Small intestine (tissue), 7 donors: ENCODE results near the gene CYP20A1. TPM values are rescaled to one million over a fixed set of nuclear protein-coding genes. Genes with fewer than 3 reads are reported as not detected.
"Not testable (repeated sequence)": the region's sequence is repeated elsewhere in the genome, so short reads cannot be mapped to it uniquely, and the experiment has no call there.

ENCODE experiments used
- DNase-seq, 2 donors: peaks; one replicate each; pipeline versions ENCODE4 v3.0.0 to v3.0.0-alpha.2; 2013
- FAIRE-seq: peaks from 2 replicates; lab custom pipeline; 2012; peaks lifted over from hg19 to GRCh38; lab: Jason Lieb, UNC
- H3K27ac ChIP-seq, 3 donors: one replicate each; pipeline ENCODE4 v1.5.1; 2013; ENCODE audit warnings: low read length in 2 of 3, mild to moderate bottlenecking in 2 of 3, control low read depth in 1 of 3, inconsistent platforms in 1 of 3, low read depth in 1 of 3, moderate library complexity in 1 of 3
- H3K27me3 ChIP-seq, 3 donors: one replicate each; pipeline ENCODE4 v1.6.1; 2013; ENCODE audit warnings: low read length in 3 of 3, inconsistent platforms in 1 of 3; ENCODE audit not compliant: control insufficient read depth in 3 of 3, insufficient read depth in 3 of 3
- H3K36me3 ChIP-seq, 3 donors: one replicate each; pipeline ENCODE4 v1.6.1; 2013; ENCODE audit warnings: low read length in 3 of 3, inconsistent platforms in 1 of 3, low read depth in 1 of 3, mild to moderate bottlenecking in 1 of 3, moderate library complexity in 1 of 3; ENCODE audit not compliant: control insufficient read depth in 3 of 3, insufficient read depth in 2 of 3
- H3K4me1 ChIP-seq, 3 donors: one replicate each; pipeline ENCODE4 v1.6.1; 2013; ENCODE audit warnings: low read length in 2 of 3, inconsistent platforms in 1 of 3, low read depth in 1 of 3, mild to moderate bottlenecking in 1 of 3, moderate library complexity in 1 of 3; ENCODE audit not compliant: control insufficient read depth in 3 of 3, insufficient read depth in 2 of 3
- H3K4me3 ChIP-seq, 3 donors: one replicate each; pipeline ENCODE4 v1.5.1; 2013; ENCODE audit warnings: low read length in 3 of 3, control low read depth in 1 of 3, inconsistent platforms in 1 of 3, low read depth in 1 of 3, mild to moderate bottlenecking in 1 of 3, moderate library complexity in 1 of 3
- H3K9me3 ChIP-seq, 2 donors: one replicate each; pipeline ENCODE4 v1.6.1; 2013; ENCODE audit warnings: low read depth in 1 of 2, low read length in 1 of 2; ENCODE audit not compliant: control insufficient read depth in 2 of 2, insufficient read depth in 1 of 2
- WGBS, 3 donors: extraction: QIAGEN DNeasy Blood & Tissue Kit; methylation state at CpG; one replicate each; pipeline ENCODE4 v1.1.7; 2013; 5-methylcytosine and 5-hydroxymethylcytosine counted together
- polyA plus RNA-seq, 4 donors: library from polyadenylated mRNA; stranded (reverse) in 3 of 4; unstranded in 1 of 4; fragments of 200-250 nt in 3 of 4; fragments of 120-200 nt in 1 of 4; gene quantifications; one replicate each; pipeline versions ENCODE4 v1.2.1 to v1.2.3, GENCODE V29; 2013
- donor health status: healthy with polysubstance abuse.
- donor health status: control.
- donor health status: control.
- donor health status: Bipolar disorder and iron deficiency.
- donor health status: healthy.

CYP20A1 gene
- polyA plus RNA-seq, 4 donors, result 4.0 to 17.9 (median 9.2) TPM

- no peak for DNase-seq
- 88 to 93% (median 89%) methylated on average over 4 of the region's 4 CpGs for WGBS, 3 donors
- Histone ChIP-seq H3K4me1 (no peaks in the 10 kb centered on the region), H3K9me3 (no peaks in the 10 kb centered on the region), H3K36me3 (peaks cover 0 to 6% (median 0%) of the 10 kb centered on the region in 3 donors), H3K4me3 (no peak overlapping the region), H3K27ac (no peak overlapping the region), H3K27me3 (no peaks in the 10 kb centered on the region)
- no peak for FAIRE-seq
These were observed 99.5 kb downstream of the CYP20A1 start for GRCh38 chr2:203338322-203338721.

- Histone ChIP-seq H3K4me1 (no peaks in the 10 kb centered on the region), H3K27me3 (no peaks in the 10 kb centered on the region), H3K4me3 (no peak overlapping the region), H3K9me3 (no peaks in the 10 kb centered on the region), H3K36me3 (peaks cover 0 to 11% (median 2%) of the 10 kb centered on the region in 3 donors), H3K27ac (no peak overlapping the region)
- WGBS, 3 donors, result 86 to 92% (median 92%) methylated on average over 6 of the region's 6 CpGs
- DNase-seq (no peak), FAIRE-seq (no peak)
These were observed 102.1 kb downstream of the CYP20A1 start for GRCh38 chr2:203340791-203341487.

- Histone ChIP-seq H3K4me1 (no peaks in the 10 kb centered on the region), H3K27me3 (no peaks in the 10 kb centered on the region), H3K9me3 (no peaks in the 10 kb centered on the region), H3K36me3 (peaks cover 0 to 8% (median 2%) of the 10 kb centered on the region in 3 donors), H3K27ac (no peak overlapping the region), H3K4me3 (no peak overlapping the region)
- no peak for FAIRE-seq
- no peak for DNase-seq
- 70 to 80% (median 78%) methylated on average over 2 of the region's 2 CpGs for WGBS, 3 donors
These were observed 103.0 kb downstream of the CYP20A1 start for GRCh38 chr2:203341741-203342310.

GRCh38 chr2:203342374-203342773 is 103.6 kb downstream of the CYP20A1 start:
- not testable (repeated sequence) for H3K27me3 ChIP-seq, FAIRE-seq, H3K9me3 ChIP-seq, H3K4me3 ChIP-seq, H3K36me3 ChIP-seq, DNase-seq, H3K4me1 ChIP-seq, H3K27ac ChIP-seq
- WGBS, 3 donors, result 92 to 98% (median 94%) methylated on average over 4 of the region's 4 CpGs

- H3K4me1 ChIP-seq, result no peaks in the 10 kb centered on the region
- H3K9me3 ChIP-seq, result no peaks in the 10 kb centered on the region
- H3K36me3 ChIP-seq, result peaks cover 0 to 8% (median 2%) of the 10 kb centered on the region in 3 donors
- H3K27ac ChIP-seq, result no peak overlapping the region
- no peaks in the 10 kb centered on the region for H3K27me3 ChIP-seq
- 96 to 99% (median 98%) methylated on average over 12 of the region's 12 CpGs for WGBS, 3 donors
- DNase-seq (no peak), FAIRE-seq (no peak)
- no peak overlapping the region for H3K4me3 ChIP-seq
These were observed 105.8 kb downstream of the CYP20A1 start for GRCh38 chr2:203344667-203345066.

DNA sequence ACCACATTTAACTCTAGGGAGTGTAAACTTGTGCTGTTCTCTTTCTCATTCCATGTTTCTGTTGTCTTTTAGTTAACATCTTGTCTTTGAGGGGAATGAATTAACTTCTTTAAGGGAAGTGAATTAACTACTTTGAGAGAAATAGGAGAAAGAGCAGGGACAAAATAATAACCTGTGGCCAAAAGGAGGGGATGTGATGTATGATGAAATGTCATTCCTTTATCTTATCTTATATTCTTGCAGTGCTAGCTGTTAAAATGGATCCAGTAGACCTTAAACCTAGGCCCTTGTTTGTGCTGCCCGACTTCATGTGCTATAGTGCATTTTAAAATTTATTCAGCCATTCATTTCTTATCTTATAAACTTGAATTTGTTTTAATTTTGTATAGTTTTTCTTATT is 107.8 kb downstream of the CYP20A1 start:
- WGBS, 3 donors, result 56 to 77% (median 60%) methylated on average over 1 of the region's 1 CpG
- H3K4me1 ChIP-seq, result no peaks in the 10 kb centered on the region
- no peak overlapping the region for H3K4me3 ChIP-seq
- H3K27ac ChIP-seq, result no peak overlapping the region
- peaks cover 0 to 13% (median 2%) of the 10 kb centered on the region in 3 donors for H3K36me3 ChIP-seq
- FAIRE-seq, result no peak
- no peak for DNase-seq
- H3K27me3 ChIP-seq, result no peaks in the 10 kb centered on the region
- no peaks in the 10 kb centered on the region for H3K9me3 ChIP-seq

DNA sequence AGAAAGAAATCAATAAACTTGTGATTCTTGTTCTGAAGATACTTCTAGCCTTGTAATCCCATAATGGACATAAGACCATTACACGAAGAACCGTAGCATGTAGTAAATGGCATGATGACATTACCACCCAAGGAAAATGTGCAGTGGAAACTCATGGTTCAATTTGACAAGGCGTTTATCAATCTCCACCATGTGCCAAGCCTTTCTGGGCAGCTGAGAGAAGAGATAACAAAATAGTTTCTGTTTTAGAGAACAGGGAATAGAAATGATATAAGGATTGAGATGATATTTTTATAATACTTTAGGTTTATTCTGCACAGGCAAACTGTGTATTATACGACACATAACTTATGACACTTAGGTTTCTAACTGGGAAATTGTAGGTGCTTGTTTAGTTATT is 108.6 kb downstream of the CYP20A1 start:
- no peaks in the 10 kb centered on the region for H3K27me3 ChIP-seq
- H3K4me3 ChIP-seq, result no peak overlapping the region
- no peaks in the 10 kb centered on the region for H3K9me3 ChIP-seq
- FAIRE-seq, result no peak
- H3K27ac ChIP-seq, result no peak overlapping the region
- H3K4me1 ChIP-seq, result no peaks in the 10 kb centered on the region
- peaks cover 0 to 14% (median 2%) of the 10 kb centered on the region in 3 donors for H3K36me3 ChIP-seq
- WGBS, 3 donors, result 40 to 71% (median 51%) methylated on average over 4 of the region's 4 CpGs
- DNase-seq, result peak in 1 of 2 donors; percentile 16

DNA sequence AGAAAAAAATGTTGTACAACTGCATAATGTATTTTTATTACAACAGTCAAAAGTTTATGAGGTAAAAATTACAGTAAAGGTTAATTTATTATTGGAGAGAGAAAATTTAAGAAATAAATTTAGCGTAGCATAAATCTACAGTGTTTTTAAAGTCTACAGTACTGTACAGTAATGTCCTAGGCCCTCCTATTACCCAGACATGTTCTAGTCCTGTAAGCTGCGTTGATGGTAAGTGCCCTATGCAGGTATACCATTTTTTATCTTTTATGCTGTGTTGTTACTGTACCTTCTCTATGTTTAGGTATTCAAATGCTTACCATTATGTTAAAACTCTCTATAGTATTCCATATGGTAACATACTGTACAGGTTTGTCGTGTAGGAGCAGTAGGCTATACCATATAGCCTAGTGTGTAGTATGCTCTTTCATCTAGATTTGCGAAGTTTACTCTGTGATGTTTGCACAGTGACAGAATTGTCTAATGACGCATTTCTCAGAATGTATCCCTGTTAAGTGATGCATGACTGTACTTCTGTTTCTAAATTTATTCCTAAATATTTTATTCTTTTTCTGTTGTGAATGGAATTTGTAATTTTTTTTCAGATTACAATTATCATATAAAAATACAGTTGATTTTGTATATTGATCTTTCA is 113.9 kb downstream of the CYP20A1 start:
- H3K27ac ChIP-seq, result no peak overlapping the region
- H3K36me3 ChIP-seq, result peaks cover 0 to 11% (median 2%) of the 10 kb centered on the region in 3 donors
- no peak for FAIRE-seq
- no peaks in the 10 kb centered on the region for H3K27me3 ChIP-seq
- WGBS, 3 donors, result 93 to 96% (median 94%) methylated on average over 5 of the region's 5 CpGs
- no peak for DNase-seq
- no peaks in the 10 kb centered on the region for H3K9me3 ChIP-seq
- no peaks in the 10 kb centered on the region for H3K4me1 ChIP-seq
- H3K4me3 ChIP-seq, result no peak overlapping the region
